Transverse colon (tissue), 4 donors: Measurements from ENCODE around the gene CNKSR2.

Experiments
- EP300 ChIP-seq: sonication (generic); formaldehyde crosslinking; IDR thresholded peaks from one replicate; pipeline ENCODE4 v1.6.1; 2017; ENCODE audit warnings: antibody characterized with exemption, low read depth
- POLR2A ChIP-seq: fragments of 450-650 bp; IDR thresholded peaks from one replicate; pipeline ENCODE4 v1.6.1; 2016; ENCODE audit warnings: antibody characterized with exemption, mild to moderate bottlenecking, moderate library complexity
- POLR2AphosphoS5 ChIP-seq, 3 donors: sonication (generic); formaldehyde crosslinking; IDR thresholded peaks; one replicate each; pipeline ENCODE4 v1.6.1; 2016; ENCODE audit warnings: antibody characterized with exemption in 3 of 3
- TF ChIP-seq, protein P1 (sequence below), 5 experiments: fragments of 200-600 bp in 3 of 5; fragments of 450-650 bp in 2 of 5; sonication (generic) in 3 of 5; IDR thresholded peaks; 1 replicate in 2 of 5; 2 replicates in 3 of 5; pipeline ENCODE4 v1.5.1; 2016 to 2017; ENCODE audit warnings: antibody characterized with exemption in 5 of 5, inconsistent platforms in 3 of 5, mild to moderate bottlenecking in 2 of 5, moderate library complexity in 1 of 5

DNA sequence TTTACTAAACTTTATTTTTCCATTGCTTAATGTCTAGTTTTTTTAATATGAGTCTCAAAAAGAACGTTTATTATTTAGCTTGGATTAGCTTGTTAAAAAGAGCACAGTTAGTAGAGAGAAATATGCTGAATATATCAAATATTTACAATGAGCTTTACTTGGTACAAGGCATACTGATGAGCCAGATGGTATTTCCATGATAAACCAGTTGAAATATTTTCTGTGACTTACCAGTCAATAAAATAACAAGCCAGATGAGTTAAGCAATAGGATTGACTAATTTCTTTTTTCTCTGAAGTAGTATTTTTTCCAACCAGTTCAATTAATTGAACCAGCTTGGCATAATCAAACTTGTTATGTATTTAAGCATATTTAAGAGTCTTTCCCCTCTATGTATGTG, 149.8 kb downstream of the CNKSR2 start:
- no peak for TF ChIP-seq POLR2AphosphoS5 (IDR thresholded peaks at IDR 0.05)
- no peak for TF ChIP-seq POLR2A
- TF ChIP-seq, protein P1, sequence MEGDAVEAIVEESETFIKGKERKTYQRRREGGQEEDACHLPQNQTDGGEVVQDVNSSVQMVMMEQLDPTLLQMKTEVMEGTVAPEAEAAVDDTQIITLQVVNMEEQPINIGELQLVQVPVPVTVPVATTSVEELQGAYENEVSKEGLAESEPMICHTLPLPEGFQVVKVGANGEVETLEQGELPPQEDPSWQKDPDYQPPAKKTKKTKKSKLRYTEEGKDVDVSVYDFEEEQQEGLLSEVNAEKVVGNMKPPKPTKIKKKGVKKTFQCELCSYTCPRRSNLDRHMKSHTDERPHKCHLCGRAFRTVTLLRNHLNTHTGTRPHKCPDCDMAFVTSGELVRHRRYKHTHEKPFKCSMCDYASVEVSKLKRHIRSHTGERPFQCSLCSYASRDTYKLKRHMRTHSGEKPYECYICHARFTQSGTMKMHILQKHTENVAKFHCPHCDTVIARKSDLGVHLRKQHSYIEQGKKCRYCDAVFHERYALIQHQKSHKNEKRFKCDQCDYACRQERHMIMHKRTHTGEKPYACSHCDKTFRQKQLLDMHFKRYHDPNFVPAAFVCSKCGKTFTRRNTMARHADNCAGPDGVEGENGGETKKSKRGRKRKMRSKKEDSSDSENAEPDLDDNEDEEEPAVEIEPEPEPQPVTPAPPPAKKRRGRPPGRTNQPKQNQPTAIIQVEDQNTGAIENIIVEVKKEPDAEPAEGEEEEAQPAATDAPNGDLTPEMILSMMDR (IDR thresholded peaks at IDR 0.05) = no peak
- no peak for TF ChIP-seq EP300
